CD4-positive, CD25-positive, alpha-beta regulatory T cell (primary cell): ENCODE measurements around the gene NXPH1. TPM values are rescaled to one million over a fixed set of nuclear protein-coding genes. Genes with fewer than 3 reads are reported as not detected.
A peak's percentile ranks its signal among the peaks of the same experiment; 100 is the strongest.

ENCODE experiments used
- ATAC-seq, 2 donors: fragments of 150-1000 bp; cut with Tn5 transposase; one replicate each; pipeline ENCODE4 v1.10.0; 2021; ENCODE audit warnings: low read depth in 2 of 2, moderate number of reproducible peaks in 2 of 2, moderate library complexity in 1 of 2
- DNase-seq, 3 donors: peaks; one replicate each; pipeline versions ENCODE4 v3.0.0 to v3.0.0-alpha.2; 2012 to 2022; ENCODE audit warnings: mixed read lengths in 1 of 3
- H3K27ac ChIP-seq: one replicate; pipeline ENCODE4 v1.7.0; 2013; ENCODE audit warnings: mild to moderate bottlenecking, low read length; ENCODE audit not compliant: insufficient read depth, poor library complexity, severe bottlenecking
- H3K27me3 ChIP-seq: one replicate; pipeline ENCODE4 v1.7.0; 2013; ENCODE audit warnings: low read length; ENCODE audit not compliant: control insufficient read depth, insufficient read depth
- H3K36me3 ChIP-seq: one replicate; pipeline ENCODE4 v1.7.0; 2013; ENCODE audit warnings: mild to moderate bottlenecking, low read length, moderate library complexity; ENCODE audit not compliant: control insufficient read depth, insufficient read depth
- H3K4me1 ChIP-seq: 2 replicates; pipeline ENCODE4 v1.7.0; 2013; ENCODE audit warnings: mild to moderate bottlenecking, low read length; ENCODE audit not compliant: insufficient read depth, control insufficient read depth, poor library complexity, severe bottlenecking
- H3K4me3 ChIP-seq: one replicate; pipeline ENCODE4 v1.7.0; 2013; ENCODE audit warnings: low read depth, mild to moderate bottlenecking, low read length, moderate library complexity
- H3K9me3 ChIP-seq, 2 experiments: 1 replicate in 1 of 2; 2 replicates in 1 of 2; pipeline ENCODE4 v1.7.0; 2013; ENCODE audit warnings: low read length in 2 of 2, mild to moderate bottlenecking in 1 of 2, moderate library complexity in 1 of 2; ENCODE audit not compliant: control insufficient read depth in 2 of 2
- H3K27ac Mint-ChIP-seq, 3 donors: one replicate each; pipeline ENCODE4 v1.8.0; 2020 to 2022; ENCODE audit warnings: mild to moderate bottlenecking in 3 of 3, mixed read lengths in 3 of 3, moderate library complexity in 2 of 3
- H3K27me3 Mint-ChIP-seq: one replicate; pipeline ENCODE4 v1.8.0; 2022; ENCODE audit warnings: mild to moderate bottlenecking, mixed read lengths
- H3K36me3 Mint-ChIP-seq: one replicate; pipeline ENCODE4 v1.8.0; 2020; ENCODE audit warnings: mixed read lengths
- H3K4me1 Mint-ChIP-seq, 4 donors: one replicate each; pipeline ENCODE4 v1.8.0; 2020 to 2022; ENCODE audit warnings: mixed read lengths in 4 of 4, mild to moderate bottlenecking in 1 of 4
- H3K4me3 Mint-ChIP-seq, 4 donors: one replicate each; pipeline ENCODE4 v1.8.0; 2020 to 2022; ENCODE audit warnings: mild to moderate bottlenecking in 4 of 4, mixed read lengths in 4 of 4, moderate library complexity in 3 of 4
- H3K9me3 Mint-ChIP-seq, 7 donors: one replicate each; pipeline ENCODE4 v1.8.0; 2020 to 2022; ENCODE audit warnings: mixed read lengths in 7 of 7, mild to moderate bottlenecking in 3 of 7, moderate library complexity in 2 of 7
- polyA plus RNA-seq, 4 donors: library from polyadenylated mRNA; unstranded; fragments of 300-500 nt; fragmentation: Illumina TruSeq; gene quantifications; one replicate each; pipeline ENCODE4 v1.2.3, GENCODE V29; 2021
- total RNA-seq: library from RNA; stranded (reverse); gene quantifications from one replicate; pipeline ENCODE4 v1.2.3, GENCODE V29; 2022

Gene NXPH1
- total and polyA plus RNA-seq, 5 donors from 2014 or later, result not detected

- Histone ChIP-seq H3K27me3 (peaks cover 24% of the 10 kb centered on the region), H3K9me3 (no peaks in the 10 kb centered on the region), H3K4me1 (no peaks in the 10 kb centered on the region), H3K27ac (no peak overlapping the region), H3K36me3 (no peaks in the 10 kb centered on the region), H3K4me3 (no peak overlapping the region)
- H3K27me3 Mint-ChIP-seq, result peaks cover 4% of the 10 kb centered on the region
- DNase-seq (no peak), ATAC-seq (no peak)
- no peaks in the 10 kb centered on the region for H3K36me3 Mint-ChIP-seq
- no peaks in the 10 kb centered on the region for H3K4me1 Mint-ChIP-seq
- H3K9me3 Mint-ChIP-seq, result peaks cover 0 to 2% (median 0%) of the 10 kb centered on the region in 7 donors
- H3K4me3 Mint-ChIP-seq, result no peak overlapping the region
- no peak overlapping the region for H3K27ac Mint-ChIP-seq
Observed at GRCh38 chr7:8423057-8423456, 10.4 kb upstream of the NXPH1 start.

GRCh38 chr7:8425223-8425622 lies 8.2 kb upstream of the NXPH1 start:
- Mint-ChIP-seq H3K27me3 (peaks cover 2% of the 10 kb centered on the region), H3K9me3 (peaks cover 0 to 2% (median 0%) of the 10 kb centered on the region in 7 donors), H3K4me1 (no peaks in the 10 kb centered on the region), H3K27ac (no peak overlapping the region), H3K36me3 (no peaks in the 10 kb centered on the region), H3K4me3 (no peak overlapping the region)
- no peaks in the 10 kb centered on the region for H3K9me3 ChIP-seq
- H3K4me1 ChIP-seq, result no peaks in the 10 kb centered on the region
- no peak overlapping the region for H3K27ac ChIP-seq
- peaks cover 28% of the 10 kb centered on the region for H3K27me3 ChIP-seq
- no peaks in the 10 kb centered on the region for H3K36me3 ChIP-seq
- DNase-seq (no peak), ATAC-seq (no peak)
- H3K4me3 ChIP-seq, result no peak overlapping the region

GRCh38 chr7:8430643-8431042 lies 2.8 kb upstream of the NXPH1 start:
- H3K4me1 ChIP-seq, result no peaks in the 10 kb centered on the region
- peaks cover 3% of the 10 kb centered on the region for H3K36me3 Mint-ChIP-seq

GRCh38 chr7:8434290-8435002 lies 1.0 kb downstream of the NXPH1 start:
- peaks cover 0 to 11% (median 0%) of the 10 kb centered on the region in 7 donors for H3K9me3 Mint-ChIP-seq
- peaks cover 0 to 26% (median 9%) of the 10 kb centered on the region in 4 donors for H3K4me1 Mint-ChIP-seq
- H3K4me3 Mint-ChIP-seq, result no peak overlapping the region
- H3K36me3 ChIP-seq, result no peaks in the 10 kb centered on the region
- H3K4me3 ChIP-seq, result no peak overlapping the region
- H3K9me3 ChIP-seq, result peaks cover 0 to 6% of the 10 kb centered on the region in 2 experiments
- H3K27me3 Mint-ChIP-seq, result peaks cover 79% of the 10 kb centered on the region
- H3K27ac Mint-ChIP-seq, result no peak overlapping the region
- peaks cover 3% of the 10 kb centered on the region for H3K36me3 Mint-ChIP-seq
- no peak overlapping the region for H3K27ac ChIP-seq
- peaks cover 51% of the 10 kb centered on the region for H3K27me3 ChIP-seq
- H3K4me1 ChIP-seq, result no peaks in the 10 kb centered on the region
- DNase-seq (no peak), ATAC-seq (no peak)

More at GRCh38 chr7:8430643-8431042, 2.8 kb upstream of the NXPH1 start:
- ATAC-seq (no peak), DNase-seq (no peak)
- peaks cover 33% of the 10 kb centered on the region for H3K27me3 ChIP-seq
- no peak overlapping the region for H3K27ac ChIP-seq
- peaks cover 0 to 13% (median 2%) of the 10 kb centered on the region in 4 donors for H3K4me1 Mint-ChIP-seq
- H3K27ac Mint-ChIP-seq, result no peak overlapping the region
- peaks cover 45% of the 10 kb centered on the region for H3K27me3 Mint-ChIP-seq
- no peaks in the 10 kb centered on the region for H3K36me3 ChIP-seq
- peaks cover 0 to 3% (median 0%) of the 10 kb centered on the region in 7 donors for H3K9me3 Mint-ChIP-seq
- no peaks in the 10 kb centered on the region for H3K9me3 ChIP-seq
- no peak overlapping the region for H3K4me3 Mint-ChIP-seq
- no peak overlapping the region for H3K4me3 ChIP-seq

- H3K9me3 Mint-ChIP-seq, result peaks cover 0 to 16% (median 0%) of the 10 kb centered on the region in 7 donors
- Histone ChIP-seq H3K27ac (no peak overlapping the region), H3K4me1 (no peaks in the 10 kb centered on the region), H3K36me3 (no peaks in the 10 kb centered on the region), H3K9me3 (peaks cover 1 to 6% of the 10 kb centered on the region in 2 experiments), H3K4me3 (no peak overlapping the region), H3K27me3 (peaks cover 55% of the 10 kb centered on the region)
- H3K4me1 Mint-ChIP-seq, result peaks cover 0 to 26% (median 9%) of the 10 kb centered on the region in 4 donors
- H3K4me3 Mint-ChIP-seq, result no peak overlapping the region
- H3K36me3 Mint-ChIP-seq, result peaks cover 3% of the 10 kb centered on the region
- peaks cover 86% of the 10 kb centered on the region for H3K27me3 Mint-ChIP-seq
- no peak for ATAC-seq
- DNase-seq, result no peak
- no peak overlapping the region for H3K27ac Mint-ChIP-seq
Observed at GRCh38 chr7:8435095-8435494, 1.7 kb downstream of the NXPH1 start.

- H3K9me3 ChIP-seq, result peaks cover 1 to 6% of the 10 kb centered on the region in 2 experiments
- peaks cover 62% of the 10 kb centered on the region for H3K27me3 ChIP-seq
- DNase-seq (no peak), ATAC-seq (no peak)
- no peaks in the 10 kb centered on the region for H3K36me3 ChIP-seq
- Mint-ChIP-seq H3K36me3 (peaks cover 3% of the 10 kb centered on the region), H3K27me3 (peaks cover 90% of the 10 kb centered on the region), H3K4me1 (peaks cover 0 to 26% (median 9%) of the 10 kb centered on the region in 4 donors), H3K27ac (no peak overlapping the region), H3K4me3 (peak overlapping the region in 1 of 4 donors; percentile 64), H3K9me3 (peaks cover 0 to 16% (median 0%) of the 10 kb centered on the region in 7 donors)
- no peak overlapping the region for H3K4me3 ChIP-seq
- H3K27ac ChIP-seq, result no peak overlapping the region
- H3K4me1 ChIP-seq, result no peaks in the 10 kb centered on the region
Observed at GRCh38 chr7:8435590-8436545, 2.5 kb downstream of the NXPH1 start.

- peaks cover 64% of the 10 kb centered on the region for H3K27me3 ChIP-seq
- H3K36me3 ChIP-seq, result no peaks in the 10 kb centered on the region
- H3K36me3 Mint-ChIP-seq, result peaks cover 3% of the 10 kb centered on the region
- no peaks in the 10 kb centered on the region for H3K4me1 ChIP-seq
- peaks cover 0 to 16% (median 0%) of the 10 kb centered on the region in 7 donors for H3K9me3 Mint-ChIP-seq
- peaks cover 88% of the 10 kb centered on the region for H3K27me3 Mint-ChIP-seq
- peaks cover 1 to 6% of the 10 kb centered on the region in 2 experiments for H3K9me3 ChIP-seq
- no peak overlapping the region for H3K4me3 ChIP-seq
- no peak overlapping the region for H3K27ac Mint-ChIP-seq
- no peak overlapping the region for H3K27ac ChIP-seq
- H3K4me3 Mint-ChIP-seq, result peak overlapping the region in 2 of 4 donors; percentile 28 to 45
- DNase-seq (peak in 2 of 3 donors; percentile 19 to 55), ATAC-seq (no peak)
- peaks cover 0 to 26% (median 9%) of the 10 kb centered on the region in 4 donors for H3K4me1 Mint-ChIP-seq
Observed at GRCh38 chr7:8436965-8437364, 3.6 kb downstream of the NXPH1 start.
